Measurements from ENCODE around the gene RCBTB1.

- no peak for TF ChIP-seq CTCF (IDR thresholded peaks at IDR 0.05)
- TF ChIP-seq POLR2A (IDR thresholded peaks at IDR 0.05): no peak
Observed at GRCh38 chr13:49532593-49532992, 52.8 kb downstream of the RCBTB1 start.

Data from lower leg skin (tissue), 3 donors.